Stimulated activated effector memory CD8-positive, alpha-beta T cell treated with anti-CD3 and anti-CD28 coated beads, Interleukin-12 subunit alpha, Interleukin-12 subunit beta, amount 100 ng/mL, for 72 hours (primary cell): ENCODE data around the gene TNIK.

Source experiments
- ATAC-seq: fragments of 150-1000 bp; cut with Tn5 transposase; 2 replicates; pipeline ENCODE4 v1.10.0; 2021
- DNase-seq, 2 donors: peaks; one replicate each; pipeline ENCODE4 v3.0.0; 2021 to 2022; ENCODE audit warnings: low spot score in 2 of 2
- H3K27ac Mint-ChIP-seq: one replicate; pipeline ENCODE4 v1.8.0; 2022; ENCODE audit warnings: mild to moderate bottlenecking, mixed read lengths
- H3K36me3 Mint-ChIP-seq: one replicate; pipeline ENCODE4 v1.8.0; 2022; ENCODE audit warnings: mild to moderate bottlenecking, mixed read lengths
- H3K4me1 Mint-ChIP-seq: one replicate; pipeline ENCODE4 v1.8.0; 2022; ENCODE audit warnings: mixed read lengths
- H3K4me3 Mint-ChIP-seq: one replicate; pipeline ENCODE4 v1.8.0; 2022; ENCODE audit warnings: mild to moderate bottlenecking, mixed read lengths
- H3K9me3 Mint-ChIP-seq: one replicate; pipeline ENCODE4 v1.8.0; 2022; ENCODE audit warnings: mixed read lengths

TNIK gene

DNA sequence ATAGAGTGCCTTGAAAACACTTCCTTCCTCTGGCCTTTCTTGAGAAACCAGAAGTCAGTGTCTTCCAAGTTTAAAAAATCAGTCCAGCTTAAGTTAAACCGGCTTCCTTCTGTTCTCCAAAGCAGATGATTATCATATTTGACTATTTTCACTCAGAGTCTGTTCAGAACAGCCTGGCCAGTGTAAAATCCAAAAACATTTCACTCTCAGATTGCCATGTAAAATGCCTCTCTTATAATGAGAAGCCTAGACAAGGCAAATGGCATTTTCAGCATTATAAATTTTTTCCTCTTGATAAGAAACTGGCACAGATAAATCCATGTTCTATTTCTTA, 193.5 kb downstream of the TNIK start:
- H3K9me3 Mint-ChIP-seq = no peaks in the 10 kb centered on the region
- peaks cover 81% of the 10 kb centered on the region for H3K4me1 Mint-ChIP-seq
- H3K36me3 Mint-ChIP-seq = no peaks in the 10 kb centered on the region
- ATAC-seq = peak; percentile 23
- no peak for DNase-seq
- H3K27ac Mint-ChIP-seq = peak overlapping the region; percentile 17
- peak overlapping the region; percentile 16 for H3K4me3 Mint-ChIP-seq

DNA sequence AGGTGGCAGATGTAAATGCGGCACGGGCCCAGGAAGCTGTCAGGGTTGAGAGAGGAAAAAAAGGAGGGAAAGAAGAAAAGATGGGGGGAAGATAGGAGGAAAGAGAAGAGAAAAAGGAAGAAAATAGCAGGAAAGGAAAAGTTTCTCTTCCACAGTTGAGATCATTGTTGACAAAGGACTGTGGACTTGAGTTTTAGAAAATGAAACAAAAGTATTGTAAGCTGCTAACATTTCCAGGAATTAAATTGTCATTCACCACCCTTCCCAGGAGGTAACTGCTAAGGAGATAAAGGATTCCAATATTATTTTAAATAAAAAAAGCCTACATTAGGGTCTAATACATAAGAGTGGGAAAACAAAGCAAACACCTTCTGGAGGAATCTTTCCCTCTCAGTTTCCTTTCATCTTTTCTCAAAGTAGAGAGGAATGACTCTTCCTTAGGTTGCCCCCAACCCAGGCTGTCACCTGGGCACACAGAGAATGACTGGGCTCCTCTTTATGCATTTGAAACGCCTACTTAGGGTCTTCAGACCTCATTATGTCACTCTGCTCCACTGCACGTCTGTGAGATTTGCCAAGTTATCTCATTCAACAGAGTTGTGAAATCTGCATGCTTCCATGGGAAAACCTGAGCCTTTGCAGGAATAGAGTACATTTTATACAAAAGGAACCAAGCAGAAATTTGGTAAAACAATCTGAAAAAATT, 194.0 kb downstream of the TNIK start:
- DNase-seq = no peak
- H3K4me1 Mint-ChIP-seq = peaks cover 82% of the 10 kb centered on the region
- peak overlapping the region; percentile 24 for H3K4me3 Mint-ChIP-seq
- H3K9me3 Mint-ChIP-seq = no peaks in the 10 kb centered on the region
- ATAC-seq = no peak
- no peaks in the 10 kb centered on the region for H3K36me3 Mint-ChIP-seq
- H3K27ac Mint-ChIP-seq = peak overlapping the region; percentile 17

DNA sequence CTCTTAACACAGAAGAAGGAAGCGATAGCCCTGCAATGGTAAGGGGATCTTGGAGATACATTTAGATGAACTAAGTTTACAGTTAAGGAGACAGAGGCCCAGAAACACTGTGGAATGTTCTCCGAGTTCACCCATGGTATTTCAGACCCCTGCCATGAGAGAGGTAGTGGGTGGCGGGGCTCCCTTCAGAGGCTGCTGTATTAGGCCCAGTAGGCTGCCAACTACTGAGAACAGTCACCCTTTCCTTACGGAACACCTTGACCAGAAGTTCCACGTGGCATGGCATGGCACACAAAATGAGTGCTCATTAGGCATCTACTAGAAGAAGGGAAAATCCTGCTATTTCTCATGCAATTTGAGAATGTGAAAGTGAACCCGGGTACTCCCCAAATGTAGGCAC, 195.4 kb downstream of the TNIK start:
- no peak overlapping the region for H3K4me3 Mint-ChIP-seq
- ATAC-seq = no peak
- no peaks in the 10 kb centered on the region for H3K36me3 Mint-ChIP-seq
- H3K9me3 Mint-ChIP-seq = no peaks in the 10 kb centered on the region
- H3K27ac Mint-ChIP-seq = no peak overlapping the region
- peaks cover 79% of the 10 kb centered on the region for H3K4me1 Mint-ChIP-seq
- no peak for DNase-seq

DNA sequence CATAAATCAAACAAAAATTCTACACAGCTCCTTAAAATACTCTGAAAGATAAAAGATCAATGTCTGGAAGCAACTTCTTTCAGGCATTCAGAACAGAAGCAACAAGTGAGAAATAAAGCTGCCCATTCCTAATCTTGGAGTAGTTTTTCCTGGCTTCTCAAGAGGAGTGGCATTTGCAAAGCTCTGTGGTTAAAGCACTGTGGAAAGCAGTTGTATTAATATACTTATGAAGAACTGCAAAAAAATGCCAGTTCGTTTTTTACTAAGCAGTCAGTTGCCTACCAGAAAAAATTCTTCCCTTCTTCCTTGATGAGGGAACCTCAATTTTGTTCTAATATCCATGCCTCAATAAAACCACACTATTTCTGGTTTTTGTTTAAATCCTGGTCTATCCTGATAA, 197.8 kb downstream of the TNIK start:
- Mint-ChIP-seq H3K27ac (no peak overlapping the region), H3K36me3 (no peaks in the 10 kb centered on the region), H3K4me3 (no peak overlapping the region), H3K9me3 (no peaks in the 10 kb centered on the region), H3K4me1 (peaks cover 79% of the 10 kb centered on the region)
- ATAC-seq = no peak
- no peak for DNase-seq

DNA sequence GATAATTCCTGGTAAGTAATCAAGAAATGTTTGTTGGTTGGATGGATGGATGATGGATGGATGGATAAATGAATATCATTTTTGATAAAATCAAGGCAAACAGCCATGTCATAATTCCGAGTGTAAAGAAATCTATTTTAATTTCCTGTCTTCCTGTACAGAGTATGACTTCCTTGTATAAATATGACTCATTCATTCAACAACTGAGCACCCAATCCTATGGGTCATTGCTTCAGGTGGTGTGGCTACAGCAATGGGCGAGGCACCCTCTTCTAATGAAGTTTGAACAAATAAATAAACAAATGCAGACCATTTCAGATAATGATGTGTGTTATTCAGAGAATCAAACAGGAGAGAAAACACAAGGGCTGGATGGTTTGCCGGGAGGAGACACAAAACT, 198.7 kb downstream of the TNIK start:
- Mint-ChIP-seq H3K9me3 (no peaks in the 10 kb centered on the region), H3K4me1 (peaks cover 79% of the 10 kb centered on the region), H3K36me3 (no peaks in the 10 kb centered on the region), H3K27ac (peak overlapping the region; percentile 17), H3K4me3 (no peak overlapping the region)
- ATAC-seq (no peak), DNase-seq (no peak)

DNA sequence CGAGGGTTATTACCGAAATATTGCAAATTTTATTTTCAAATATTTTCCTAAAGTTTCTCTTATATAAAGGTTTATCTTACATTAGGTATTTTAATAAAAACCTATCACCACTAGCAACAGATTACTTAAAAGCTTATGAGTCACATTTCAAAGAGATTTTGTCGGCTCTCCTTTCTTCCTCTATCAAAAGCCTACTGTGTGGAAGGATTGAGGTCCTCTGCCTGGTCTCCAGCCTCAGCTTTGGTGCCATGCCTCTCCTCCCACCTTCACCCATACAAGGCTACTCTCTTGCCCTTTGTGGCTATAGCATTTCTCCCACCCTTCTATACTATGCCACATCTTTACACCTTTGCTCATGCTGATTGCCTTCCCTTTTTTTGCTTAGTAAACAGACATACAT, 199.3 kb downstream of the TNIK start:
- H3K4me1 Mint-ChIP-seq = peaks cover 79% of the 10 kb centered on the region
- no peak for ATAC-seq
- H3K9me3 Mint-ChIP-seq = no peaks in the 10 kb centered on the region
- H3K4me3 Mint-ChIP-seq = no peak overlapping the region
- peak overlapping the region; percentile 17 for H3K27ac Mint-ChIP-seq
- DNase-seq = no peak
- no peaks in the 10 kb centered on the region for H3K36me3 Mint-ChIP-seq

DNA sequence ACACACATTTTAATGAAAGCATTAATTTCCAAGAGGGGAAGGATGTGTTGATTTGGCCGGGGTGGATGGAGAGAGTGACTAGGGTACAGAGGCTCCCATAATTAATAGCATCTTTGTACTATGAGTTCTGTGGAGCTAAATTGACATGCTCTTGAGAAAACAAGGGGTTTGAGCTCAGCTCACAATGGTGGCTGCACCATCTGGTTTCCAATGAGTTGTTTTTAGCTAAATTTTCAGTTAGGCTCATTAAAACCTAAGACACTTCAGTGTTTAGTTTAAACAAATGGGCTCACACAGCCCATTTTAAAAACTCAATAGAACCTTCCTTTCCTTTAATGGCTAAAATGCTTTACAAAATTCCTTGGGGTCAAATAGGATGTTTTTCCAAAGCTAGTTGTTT, 199.7 kb downstream of the TNIK start:
- no peaks in the 10 kb centered on the region for H3K9me3 Mint-ChIP-seq
- DNase-seq (no peak), ATAC-seq (no peak)
- no peaks in the 10 kb centered on the region for H3K36me3 Mint-ChIP-seq
- no peak overlapping the region for H3K27ac Mint-ChIP-seq
- peaks cover 79% of the 10 kb centered on the region for H3K4me1 Mint-ChIP-seq
- no peak overlapping the region for H3K4me3 Mint-ChIP-seq

DNA sequence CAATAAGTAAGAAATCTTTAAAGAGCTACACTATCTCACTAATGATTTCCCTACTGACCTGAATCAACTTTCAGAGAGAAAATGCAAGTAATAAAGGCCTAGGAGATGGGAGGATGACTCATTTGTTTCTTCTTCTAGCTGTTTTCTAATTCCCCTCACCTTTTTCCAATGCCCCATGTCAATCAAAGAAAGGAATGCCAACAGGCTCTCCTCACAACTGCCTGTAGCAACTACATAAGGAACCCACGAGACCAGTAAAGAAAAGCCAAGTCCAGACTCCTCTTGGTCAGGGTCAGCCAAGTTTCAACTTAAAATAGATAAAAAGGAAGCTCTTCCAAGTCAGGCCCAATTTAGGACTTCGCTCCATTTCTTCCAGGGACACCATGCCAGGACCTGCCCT, 201.9 kb downstream of the TNIK start:
- Mint-ChIP-seq H3K4me1 (peaks cover 91% of the 10 kb centered on the region), H3K36me3 (no peaks in the 10 kb centered on the region), H3K27ac (peak overlapping the region; percentile 79), H3K9me3 (no peaks in the 10 kb centered on the region), H3K4me3 (no peak overlapping the region)
- ATAC-seq (peak; percentile 35), DNase-seq (no peak)

DNA sequence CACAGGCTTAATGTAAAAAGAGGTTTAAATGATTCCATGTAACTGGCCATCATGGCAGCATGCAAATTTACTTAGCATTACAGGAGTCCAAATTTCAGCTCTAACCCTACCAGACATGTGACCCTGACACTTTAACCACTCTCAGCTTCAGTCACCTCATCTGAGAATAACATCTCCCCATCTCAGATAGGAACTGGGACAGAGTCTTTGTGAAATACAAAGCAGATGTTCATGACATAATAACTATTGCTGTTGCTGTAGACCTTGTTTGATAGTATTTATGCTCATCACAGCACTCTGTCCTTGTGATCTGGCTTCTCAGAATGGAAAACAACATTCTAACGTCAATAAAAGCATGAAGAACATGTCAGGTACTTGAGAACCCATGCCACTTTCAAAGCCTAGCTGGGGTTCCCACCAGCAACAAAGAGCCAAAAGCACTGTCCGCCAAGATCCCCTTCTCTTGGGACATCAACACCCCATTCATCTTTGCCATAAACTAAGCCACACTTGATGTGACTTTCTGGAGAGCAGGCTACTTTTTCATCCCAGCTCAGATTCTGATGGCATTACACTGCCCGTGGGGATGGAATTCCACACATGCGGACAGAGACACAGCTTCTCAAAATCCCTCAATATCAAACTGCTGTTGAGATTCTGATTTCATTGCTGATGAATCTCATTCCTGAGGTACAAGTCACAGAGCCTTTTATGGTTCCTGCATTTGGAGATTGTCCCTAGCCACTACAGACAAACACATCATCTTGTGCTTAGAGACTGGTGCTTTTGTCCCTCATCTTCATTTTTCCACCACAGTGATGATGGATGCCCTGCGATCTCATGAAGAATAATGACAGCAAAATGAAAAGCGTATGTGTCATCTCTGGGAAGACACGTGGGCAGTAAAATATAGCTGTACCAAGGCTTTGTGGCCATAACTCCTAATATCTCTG, 202.7 kb downstream of the TNIK start:
- ATAC-seq (peak; percentile 65), DNase-seq (no peak)
- Mint-ChIP-seq H3K4me1 (peaks cover 90% of the 10 kb centered on the region), H3K36me3 (no peaks in the 10 kb centered on the region), H3K9me3 (no peaks in the 10 kb centered on the region), H3K27ac (peak overlapping the region; percentile 79), H3K4me3 (peak overlapping the region; percentile 37)

DNA sequence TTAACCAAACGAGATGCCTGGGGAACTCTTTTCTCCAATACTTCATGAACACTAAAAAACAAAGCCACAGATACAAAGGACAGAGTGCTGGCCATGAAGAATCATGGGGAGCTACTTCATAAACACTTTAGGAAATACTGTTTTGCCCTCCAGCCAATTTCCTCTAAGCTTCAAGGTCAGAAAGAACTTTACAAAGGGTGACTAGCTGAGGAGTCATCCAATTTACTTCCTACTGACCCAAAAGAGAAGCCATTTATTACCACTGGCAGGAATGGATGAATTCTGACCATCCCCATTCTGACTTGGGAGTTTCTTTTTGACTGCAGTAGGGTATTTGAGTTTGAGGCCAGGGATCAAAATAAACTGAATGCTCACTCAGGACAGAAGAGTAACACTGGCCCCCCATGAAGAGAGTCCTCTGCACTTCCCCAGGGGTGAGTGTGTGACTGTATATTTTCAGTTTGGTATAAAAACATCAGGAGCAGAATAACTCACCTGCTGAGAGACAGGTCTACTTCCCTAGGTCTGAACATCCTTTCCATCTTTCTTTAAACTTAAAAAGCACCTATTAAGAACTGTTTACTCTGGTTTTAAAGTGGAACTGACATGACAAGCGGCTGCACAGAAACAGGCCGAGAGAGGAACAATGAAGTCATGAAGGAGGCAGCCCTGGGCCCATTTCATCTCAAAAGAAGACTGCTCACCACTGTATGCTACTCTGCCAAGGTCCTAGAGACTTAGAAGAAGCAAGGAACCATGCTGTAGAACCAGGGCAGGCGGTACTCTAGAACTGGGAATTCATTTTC, 203.6 kb downstream of the TNIK start:
- Mint-ChIP-seq H3K27ac (peak overlapping the region; percentile 79), H3K4me1 (peaks cover 89% of the 10 kb centered on the region)

DNA sequence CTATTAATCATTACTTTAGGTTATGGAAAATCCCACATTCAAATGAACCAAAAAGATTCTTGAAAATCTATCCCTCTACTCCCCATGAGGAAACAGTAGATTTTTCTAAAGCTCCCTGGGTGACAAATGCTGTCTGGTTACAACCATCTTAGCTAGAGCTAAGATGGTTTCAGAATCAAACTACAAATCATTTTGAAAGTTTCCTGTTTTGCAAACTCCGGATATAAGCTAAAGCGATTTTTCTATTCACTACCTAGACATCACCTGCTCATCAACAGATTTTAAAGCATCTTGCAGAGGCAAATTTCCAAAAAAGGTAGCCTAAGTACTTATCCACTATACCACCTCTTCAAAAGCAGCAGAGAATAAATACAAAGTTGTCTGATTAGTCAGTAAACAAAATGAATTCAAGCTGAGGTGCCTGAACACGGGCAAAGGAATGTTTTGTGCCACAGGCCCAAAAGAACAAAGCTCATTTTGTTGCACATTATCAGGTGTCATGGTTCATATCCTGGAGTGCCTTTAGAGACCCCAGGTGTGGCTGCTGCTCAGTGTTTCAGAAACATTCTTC, 204.9 kb downstream of the TNIK start:
- Mint-ChIP-seq H3K4me3 (peak overlapping the region; percentile 37), H3K9me3 (no peaks in the 10 kb centered on the region), H3K27ac (peak overlapping the region; percentile 79), H3K4me1 (peaks cover 86% of the 10 kb centered on the region), H3K36me3 (no peaks in the 10 kb centered on the region)
- ATAC-seq (peak; percentile 78), DNase-seq (no peak)

More for the DNA sequence above, 203.6 kb downstream of the TNIK start:
- DNase-seq (no peak), ATAC-seq (peak; percentile 23)
- H3K4me3 Mint-ChIP-seq = peak overlapping the region; percentile 37
- no peaks in the 10 kb centered on the region for H3K9me3 Mint-ChIP-seq
- no peaks in the 10 kb centered on the region for H3K36me3 Mint-ChIP-seq

DNA sequence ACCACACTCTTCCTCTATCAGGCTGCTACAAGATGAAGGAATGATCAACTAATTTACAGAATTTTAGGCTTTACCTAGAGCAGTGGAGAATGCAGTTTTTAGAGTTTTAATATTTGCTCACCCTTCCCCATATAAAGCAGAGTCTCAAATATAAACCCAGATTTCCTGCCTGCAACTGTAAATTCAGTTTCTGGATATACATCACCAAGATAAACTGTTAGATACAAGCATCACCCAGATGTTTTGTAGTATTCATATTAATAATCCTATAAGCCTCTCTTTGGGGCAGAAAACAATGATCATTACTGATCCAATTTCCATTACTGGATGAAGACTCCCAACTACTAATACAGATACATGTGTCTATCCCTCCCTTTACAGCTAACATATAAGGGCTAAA, 205.9 kb downstream of the TNIK start:
- H3K4me3 Mint-ChIP-seq = peak overlapping the region; percentile 37

DNA sequence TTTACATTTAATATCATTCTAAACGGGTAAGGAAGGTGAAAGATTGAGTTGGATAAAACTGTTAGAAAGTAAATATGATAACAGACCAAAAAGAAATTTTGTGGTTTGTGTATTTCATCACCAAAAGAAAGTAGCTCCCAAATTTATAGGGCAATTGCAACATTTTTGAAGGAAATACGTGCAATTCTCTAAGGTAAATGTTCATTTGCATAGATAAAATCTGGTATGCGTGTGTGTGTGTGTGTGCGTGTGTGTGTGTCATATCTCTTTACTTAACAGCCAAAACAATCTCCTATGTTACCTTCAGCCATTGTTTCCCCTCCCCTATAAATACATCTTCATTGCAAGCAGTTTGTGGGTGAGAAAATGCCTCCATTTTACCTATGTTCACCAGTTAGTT, 208.4 kb downstream of the TNIK start:
- H3K36me3 Mint-ChIP-seq = no peaks in the 10 kb centered on the region
- no peak overlapping the region for H3K27ac Mint-ChIP-seq
- ATAC-seq (no peak), DNase-seq (no peak)
- H3K9me3 Mint-ChIP-seq = no peaks in the 10 kb centered on the region
- H3K4me1 Mint-ChIP-seq = peaks cover 68% of the 10 kb centered on the region
- H3K4me3 Mint-ChIP-seq = no peak overlapping the region

More for the DNA sequence above, 205.9 kb downstream of the TNIK start:
- H3K9me3 Mint-ChIP-seq = no peaks in the 10 kb centered on the region
- no peak for ATAC-seq
- no peaks in the 10 kb centered on the region for H3K36me3 Mint-ChIP-seq
- H3K27ac Mint-ChIP-seq = peak overlapping the region; percentile 79
- H3K4me1 Mint-ChIP-seq = peaks cover 87% of the 10 kb centered on the region
- DNase-seq = no peak

DNA sequence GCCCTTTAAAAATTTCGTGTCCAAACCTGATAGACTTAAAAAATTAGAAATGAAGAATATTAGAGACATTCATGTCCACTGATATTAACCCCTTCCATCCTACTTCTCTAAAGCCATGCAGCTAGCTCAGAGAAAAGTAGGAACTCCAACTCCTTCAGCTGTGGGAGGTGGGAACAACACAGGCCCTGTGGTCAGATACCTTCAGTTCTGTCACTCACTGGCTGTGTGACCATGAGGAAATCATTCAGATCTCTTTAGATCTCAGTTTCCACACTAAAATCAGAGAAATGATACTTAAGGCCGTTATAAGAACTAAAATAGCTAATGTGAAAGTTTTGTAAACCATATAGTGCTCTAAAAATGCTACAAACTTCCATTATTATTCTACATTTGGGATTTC, 209.8 kb downstream of the TNIK start:
- DNase-seq (no peak), ATAC-seq (no peak)
- H3K9me3 Mint-ChIP-seq = no peaks in the 10 kb centered on the region
- H3K4me3 Mint-ChIP-seq = no peak overlapping the region
- no peak overlapping the region for H3K27ac Mint-ChIP-seq
- H3K36me3 Mint-ChIP-seq = no peaks in the 10 kb centered on the region
- H3K4me1 Mint-ChIP-seq = peaks cover 54% of the 10 kb centered on the region

DNA sequence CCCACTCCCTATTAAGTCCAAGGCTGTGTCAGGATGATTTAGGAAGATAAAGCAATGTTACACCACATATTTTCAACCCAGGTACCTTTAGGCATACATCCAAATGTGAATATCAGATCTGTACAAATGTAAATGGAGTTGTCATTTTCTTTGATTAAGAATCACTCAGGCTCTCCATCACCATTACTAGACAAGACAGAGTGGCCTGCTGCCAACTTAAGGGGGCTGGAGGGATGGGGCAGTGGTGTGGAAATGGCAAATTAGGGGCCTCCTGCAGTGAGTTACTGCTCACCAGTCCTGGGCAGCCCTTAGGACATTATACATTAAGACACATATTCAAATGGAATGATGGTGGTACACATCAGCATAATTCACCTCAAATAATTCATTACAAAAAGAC, 211.0 kb downstream of the TNIK start:
- no peak overlapping the region for H3K27ac Mint-ChIP-seq
- ATAC-seq (no peak), DNase-seq (no peak)
- no peaks in the 10 kb centered on the region for H3K36me3 Mint-ChIP-seq
- no peaks in the 10 kb centered on the region for H3K9me3 Mint-ChIP-seq
- H3K4me3 Mint-ChIP-seq = no peak overlapping the region
- H3K4me1 Mint-ChIP-seq = peaks cover 42% of the 10 kb centered on the region
